Tibial nerve (tissue), 4 donors: ENCODE data around the gene GRHPR. TPM values are rescaled to one million over a fixed set of nuclear protein-coding genes. Genes with fewer than 3 reads are reported as not detected.
"Not testable (repeated sequence)": the region's sequence is repeated elsewhere in the genome, so short reads cannot be mapped to it uniquely, and the experiment has no call there.

Experiments used
- DNase-seq, 2 donors: peaks; one replicate each; pipeline ENCODE4 v3.0.0-alpha.2; 2019; ENCODE audit warnings: low spot score in 2 of 2
- H3K27ac ChIP-seq, 4 donors: fragments of 200-600 bp; sonication (generic) in 3 of 4; one replicate each; pipeline ENCODE4 v1.5.1; 2017 to 2019; ENCODE audit warnings: mild to moderate bottlenecking in 1 of 4
- H3K27me3 ChIP-seq, 2 donors: fragments of 200-600 bp; sonication (generic) in 1 of 2; one replicate each; pipeline versions ENCODE4 v1.5.1 to v1.6.0; 2017 to 2019
- H3K36me3 ChIP-seq, 3 donors: fragments of 200-600 bp; sonication (generic); one replicate each; pipeline ENCODE4 v1.5.1; 2018 to 2019
- H3K4me1 ChIP-seq, 4 donors: fragments of 200-600 bp; sonication (generic) in 3 of 4; one replicate each; pipeline ENCODE4 v1.5.1; 2017 to 2019
- H3K4me3 ChIP-seq, 4 donors: fragments of 200-600 bp; sonication (generic) in 3 of 4; one replicate each; pipeline ENCODE4 v1.5.1; 2017 to 2019; ENCODE audit warnings: mild to moderate bottlenecking in 1 of 4, moderate library complexity in 1 of 4
- H3K9me3 ChIP-seq, 4 donors: fragments of 200-600 bp; sonication (generic) in 3 of 4; one replicate each; pipeline ENCODE4 v1.5.1; 2017 to 2019
- EP300 ChIP-seq, 2 donors: sonication (generic); formaldehyde crosslinking; IDR thresholded peaks; one replicate each; pipeline ENCODE4 v1.6.1; 2017; ENCODE audit warnings: antibody characterized with exemption in 2 of 2, mild to moderate bottlenecking in 1 of 2
- POLR2A ChIP-seq, 2 donors: fragments of 450-650 bp; IDR thresholded peaks; one replicate each; pipeline ENCODE4 v1.6.1; 2017; ENCODE audit warnings: antibody characterized with exemption in 2 of 2, mild to moderate bottlenecking in 2 of 2, moderate library complexity in 2 of 2
- WGBS, 2 donors: methylation state at CpG; one replicate each; pipeline ENCODE4 v1.1.5; 2018; 5-methylcytosine and 5-hydroxymethylcytosine counted together
- total RNA-seq, 4 donors: library from RNA; depleted of rRNA; stranded (reverse); fragments of >200 nt; gene quantifications; one replicate each; pipeline ENCODE4 v1.1.0, GENCODE V29; 2016
- TF ChIP-seq, protein P1 (sequence below), 5 experiments: fragments of 200-600 bp in 3 of 5; fragments of 450-650 bp in 2 of 5; sonication (generic) in 3 of 5; IDR thresholded peaks; one replicate each; pipeline ENCODE4 v1.5.1; 2016 to 2019; ENCODE audit warnings: antibody characterized with exemption in 5 of 5, mild to moderate bottlenecking in 3 of 5, moderate library complexity in 2 of 5

GRHPR gene
- total RNA-seq, 4 donors from 2014 or later = 175 to 250 (median 200) TPM

DNA sequence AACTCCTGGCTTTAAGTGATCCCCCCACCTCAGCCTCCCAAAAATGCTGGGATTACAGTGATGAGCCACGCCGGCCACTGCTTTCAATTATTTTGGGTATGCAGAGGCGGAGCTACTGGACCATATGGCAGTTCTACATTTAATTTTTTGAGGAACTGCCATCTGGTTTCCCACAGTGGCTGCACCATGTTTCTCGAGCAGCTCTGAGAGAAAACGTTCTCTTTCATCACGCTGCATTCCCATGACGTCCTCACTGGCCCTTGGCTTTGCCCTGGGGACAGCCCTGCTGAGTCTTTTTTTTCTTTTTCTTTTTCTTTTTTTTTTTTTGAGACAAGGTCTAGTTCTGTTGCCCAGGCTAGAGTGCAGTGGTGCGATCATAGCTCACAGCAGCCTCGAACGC, 35.5 kb upstream of the GRHPR start:
- Histone ChIP-seq H3K4me1 (no peaks in the 10 kb centered on the region), H3K27me3 (no peaks in the 10 kb centered on the region), H3K4me3 (no peak overlapping the region), H3K27ac (no peak overlapping the region), H3K9me3 (no peaks in the 10 kb centered on the region), H3K36me3 (peaks cover 0 to 10% (median 0%) of the 10 kb centered on the region in 3 donors)
- WGBS, 2 donors = 77 to 78% methylated on average over 10 of the region's 10 CpGs
- no peak for TF ChIP-seq POLR2A (IDR thresholded peaks at IDR 0.05)
- no peak for TF ChIP-seq EP300 (IDR thresholded peaks at IDR 0.05)
- TF ChIP-seq, protein P1, sequence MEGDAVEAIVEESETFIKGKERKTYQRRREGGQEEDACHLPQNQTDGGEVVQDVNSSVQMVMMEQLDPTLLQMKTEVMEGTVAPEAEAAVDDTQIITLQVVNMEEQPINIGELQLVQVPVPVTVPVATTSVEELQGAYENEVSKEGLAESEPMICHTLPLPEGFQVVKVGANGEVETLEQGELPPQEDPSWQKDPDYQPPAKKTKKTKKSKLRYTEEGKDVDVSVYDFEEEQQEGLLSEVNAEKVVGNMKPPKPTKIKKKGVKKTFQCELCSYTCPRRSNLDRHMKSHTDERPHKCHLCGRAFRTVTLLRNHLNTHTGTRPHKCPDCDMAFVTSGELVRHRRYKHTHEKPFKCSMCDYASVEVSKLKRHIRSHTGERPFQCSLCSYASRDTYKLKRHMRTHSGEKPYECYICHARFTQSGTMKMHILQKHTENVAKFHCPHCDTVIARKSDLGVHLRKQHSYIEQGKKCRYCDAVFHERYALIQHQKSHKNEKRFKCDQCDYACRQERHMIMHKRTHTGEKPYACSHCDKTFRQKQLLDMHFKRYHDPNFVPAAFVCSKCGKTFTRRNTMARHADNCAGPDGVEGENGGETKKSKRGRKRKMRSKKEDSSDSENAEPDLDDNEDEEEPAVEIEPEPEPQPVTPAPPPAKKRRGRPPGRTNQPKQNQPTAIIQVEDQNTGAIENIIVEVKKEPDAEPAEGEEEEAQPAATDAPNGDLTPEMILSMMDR (IDR thresholded peaks at IDR 0.05) = no peak
- DNase-seq = no peak

- no peaks in the 10 kb centered on the region for H3K36me3 ChIP-seq
- no peak overlapping the region for H3K4me3 ChIP-seq
- H3K27ac ChIP-seq = no peak overlapping the region
- TF ChIP-seq, protein P1 (IDR thresholded peaks at IDR 0.05) = peak in 1 of 5 experiments; percentile 27
- TF ChIP-seq POLR2A (IDR thresholded peaks at IDR 0.05) (no peak), EP300 (IDR thresholded peaks at IDR 0.05) (no peak)
- no peaks in the 10 kb centered on the region for H3K27me3 ChIP-seq
- 40 to 48% methylated on average over 7 of the region's 7 CpGs for WGBS, 2 donors
- H3K9me3 ChIP-seq = no peaks in the 10 kb centered on the region
- DNase-seq = no peak
- H3K4me1 ChIP-seq = no peaks in the 10 kb centered on the region
These were observed 31.7 kb upstream of the GRHPR start for GRCh38 chr9:37390759-37391158.

GRCh38 chr9:37392272-37392671, 30.2 kb upstream of the GRHPR start:
- H3K27me3 ChIP-seq = no peaks in the 10 kb centered on the region
- H3K9me3 ChIP-seq = no peaks in the 10 kb centered on the region
- WGBS, 2 donors = 77 to 82% methylated on average over 8 of the region's 8 CpGs
- H3K4me1 ChIP-seq = no peaks in the 10 kb centered on the region
- no peak overlapping the region for H3K27ac ChIP-seq
- DNase-seq = no peak
- no peaks in the 10 kb centered on the region for H3K36me3 ChIP-seq
- TF ChIP-seq EP300 (IDR thresholded peaks at IDR 0.05) (no peak), POLR2A (IDR thresholded peaks at IDR 0.05) (no peak)
- TF ChIP-seq, protein P1 (IDR thresholded peaks at IDR 0.05) = no peak
- no peak overlapping the region for H3K4me3 ChIP-seq

DNA sequence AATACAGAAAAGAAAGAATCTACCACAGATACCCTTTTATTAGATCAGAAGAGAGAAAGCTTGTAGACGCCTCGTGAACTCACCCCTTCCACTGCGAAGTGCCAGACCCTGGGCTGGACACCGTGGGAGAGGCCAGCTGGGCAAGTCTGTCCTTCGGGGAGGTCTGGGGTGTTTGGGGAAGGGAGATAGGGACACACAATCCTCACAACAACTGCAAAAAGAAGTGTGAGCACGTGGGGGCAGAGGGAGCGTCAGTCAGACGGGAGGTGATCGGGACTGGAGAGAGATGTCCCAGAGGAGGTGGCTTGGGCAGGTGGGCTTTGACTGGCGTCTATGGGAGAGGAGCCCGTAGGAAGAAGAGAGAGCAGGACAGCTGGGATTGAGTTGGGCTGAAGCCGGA, 27.3 kb upstream of the GRHPR start:
- H3K4me3 ChIP-seq = no peak overlapping the region
- WGBS, 2 donors = 69 to 72% methylated on average over 12 of the region's 12 CpGs
- no peak for TF ChIP-seq POLR2A (IDR thresholded peaks at IDR 0.05)
- TF ChIP-seq EP300 (IDR thresholded peaks at IDR 0.05) = no peak
- TF ChIP-seq, protein P1 (IDR thresholded peaks at IDR 0.05) = no peak

DNA sequence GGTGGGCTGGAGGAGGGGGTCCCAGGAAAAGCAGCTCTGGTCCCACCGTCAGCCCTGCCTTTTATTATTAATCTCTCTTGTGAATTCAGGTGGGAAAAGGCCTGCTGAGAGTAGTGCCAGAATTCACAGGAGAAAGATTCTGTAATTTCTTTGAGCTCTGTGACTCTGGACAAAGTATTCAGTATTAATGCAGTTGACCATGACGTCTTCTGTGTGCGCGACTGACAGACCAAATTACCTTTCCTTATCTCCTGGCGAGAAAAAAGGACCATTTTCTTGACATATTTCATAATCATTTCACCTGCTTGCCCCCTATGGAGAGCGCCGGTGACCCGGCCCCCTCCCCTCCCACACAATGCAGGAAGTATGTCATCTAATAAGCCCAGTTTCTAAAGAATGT, 26.8 kb upstream of the GRHPR start:
- no peaks in the 10 kb centered on the region for H3K4me1 ChIP-seq
- no peaks in the 10 kb centered on the region for H3K36me3 ChIP-seq
- DNase-seq = no peak
- H3K4me3 ChIP-seq = no peak overlapping the region
- H3K27me3 ChIP-seq = no peaks in the 10 kb centered on the region
- H3K27ac ChIP-seq = no peak overlapping the region
- H3K9me3 ChIP-seq = no peaks in the 10 kb centered on the region
- no peak for TF ChIP-seq POLR2A (IDR thresholded peaks at IDR 0.05)
- TF ChIP-seq, protein P1 (IDR thresholded peaks at IDR 0.05) = no peak
- TF ChIP-seq EP300 (IDR thresholded peaks at IDR 0.05) = no peak
- 81 to 82% methylated on average over 8 of the region's 8 CpGs for WGBS, 2 donors

More for the DNA sequence above, 27.3 kb upstream of the GRHPR start:
- Histone ChIP-seq H3K4me1 (no peaks in the 10 kb centered on the region), H3K36me3 (no peaks in the 10 kb centered on the region), H3K27me3 (no peaks in the 10 kb centered on the region), H3K9me3 (no peaks in the 10 kb centered on the region), H3K27ac (no peak overlapping the region)
- no peak for DNase-seq

GRCh38 chr9:37397948-37398347, 24.5 kb upstream of the GRHPR start:
- H3K27ac ChIP-seq, H3K36me3 ChIP-seq, H3K4me3 ChIP-seq, H3K27me3 ChIP-seq, H3K4me1 ChIP-seq, DNase-seq, H3K9me3 ChIP-seq: not testable (repeated sequence)
- WGBS, 2 donors = 92 to 93% methylated on average over 3 of the region's 3 CpGs
